ENCODE measurements around the gene CASR. TPM values are rescaled to one million over a fixed set of nuclear protein-coding genes. Genes with fewer than 3 reads are reported as not detected.
"Not testable (repeated sequence)": the region's sequence is repeated elsewhere in the genome, so short reads cannot be mapped to it uniquely, and the experiment has no call there.

The CASR gene
- total RNA-seq, 1 experiment from 2014 or later = not detected

- H3K9me2 ChIP-seq (replicated peaks; ENCODE audit: insufficient read depth, low read length) = no peaks in the 10 kb centered on the region
- no peak overlapping the region for H3K4me2 ChIP-seq (ENCODE audit: low read depth, low read length, poor library complexity, severe bottlenecking)
- H2AFZ ChIP-seq (ENCODE audit: low read length) = no peak overlapping the region
- no peak overlapping the region for H3K9ac ChIP-seq (ENCODE audit: low read length)
- H3K79me2 ChIP-seq (ENCODE audit: low read length) = no peaks in the 10 kb centered on the region
- DNase-seq = peak; percentile 29
- H3K36me3 ChIP-seq (ENCODE audit: insufficient read depth, low read length) = no peaks in the 10 kb centered on the region
- H4K20me1 ChIP-seq (ENCODE audit: insufficient read depth, low read depth, low read length) = no peaks in the 10 kb centered on the region
- H3K4me1 ChIP-seq (ENCODE audit: low read length) = no peaks in the 10 kb centered on the region
- H3K27ac ChIP-seq (ENCODE audit: low read length) = no peak overlapping the region
- H3K9me3 ChIP-seq (ENCODE audit: low read length) = no peaks in the 10 kb centered on the region; the same call in 1 of the 2 replicates
- H3K4me3 ChIP-seq (ENCODE audit: low read length) = no peak overlapping the region
- H3K27me3 ChIP-seq (ENCODE audit: low read length) = no peaks in the 10 kb centered on the region
Observed at GRCh38 chr3:122169911-122170310, 13.6 kb upstream of the CASR start.

GRCh38 chr3:122171361-122171760, 12.1 kb upstream of the CASR start:
- not testable (repeated sequence) for H3K9me2 ChIP-seq (replicated peaks; ENCODE audit: insufficient read depth, low read length); H3K27ac ChIP-seq (ENCODE audit: low read length); DNase-seq; H2AFZ ChIP-seq (ENCODE audit: low read length); H3K4me3 ChIP-seq (ENCODE audit: low read length); H3K4me2 ChIP-seq (ENCODE audit: low read depth, low read length, poor library complexity, severe bottlenecking); H3K79me2 ChIP-seq (ENCODE audit: low read length); H3K4me1 ChIP-seq (ENCODE audit: low read length); H3K9ac ChIP-seq (ENCODE audit: low read length); H3K36me3 ChIP-seq (ENCODE audit: insufficient read depth, low read length); H3K9me3 ChIP-seq (ENCODE audit: low read length); H4K20me1 ChIP-seq (ENCODE audit: insufficient read depth, low read depth, low read length); H3K27me3 ChIP-seq (ENCODE audit: low read length)

GRCh38 chr3:122178711-122179110, 4.8 kb upstream of the CASR start:
- no peak overlapping the region for H3K9ac ChIP-seq (ENCODE audit: low read length)
- DNase-seq = no peak
- no peaks in the 10 kb centered on the region for H3K9me3 ChIP-seq (ENCODE audit: low read length)
- H3K4me3 ChIP-seq (ENCODE audit: low read length) = no peak overlapping the region
- no peaks in the 10 kb centered on the region for H3K36me3 ChIP-seq (ENCODE audit: insufficient read depth, low read length)
- H3K4me2 ChIP-seq (ENCODE audit: low read depth, low read length, poor library complexity, severe bottlenecking) = no peak overlapping the region
- no peaks in the 10 kb centered on the region for H3K4me1 ChIP-seq (ENCODE audit: low read length)
- no peaks in the 10 kb centered on the region for H4K20me1 ChIP-seq (ENCODE audit: insufficient read depth, low read depth, low read length)
- H3K79me2 ChIP-seq (ENCODE audit: low read length) = no peaks in the 10 kb centered on the region
- no peak overlapping the region for H2AFZ ChIP-seq (ENCODE audit: low read length)
- no peak overlapping the region for H3K27ac ChIP-seq (ENCODE audit: low read length)
- no peaks in the 10 kb centered on the region for H3K9me2 ChIP-seq (replicated peaks; ENCODE audit: insufficient read depth, low read length)
- no peaks in the 10 kb centered on the region for H3K27me3 ChIP-seq (ENCODE audit: low read length)

- Histone ChIP-seq H3K9ac (ENCODE audit: low read length) (no peak overlapping the region), H3K9me2 (replicated peaks; ENCODE audit: insufficient read depth, low read length) (no peaks in the 10 kb centered on the region), H3K4me3 (ENCODE audit: low read length) (no peak overlapping the region), H3K27me3 (ENCODE audit: low read length) (no peaks in the 10 kb centered on the region), H4K20me1 (ENCODE audit: insufficient read depth, low read depth, low read length) (no peaks in the 10 kb centered on the region), H3K4me2 (ENCODE audit: low read depth, low read length, poor library complexity, severe bottlenecking) (no peak overlapping the region), H3K9me3 (ENCODE audit: low read length) (no peaks in the 10 kb centered on the region), H3K27ac (ENCODE audit: low read length) (no peak overlapping the region), H2AFZ (ENCODE audit: low read length) (no peak overlapping the region), H3K36me3 (ENCODE audit: insufficient read depth, low read length) (no peaks in the 10 kb centered on the region), H3K4me1 (ENCODE audit: low read length) (no peaks in the 10 kb centered on the region), H3K79me2 (ENCODE audit: low read length) (no peaks in the 10 kb centered on the region)
- no peak for DNase-seq
Observed at GRCh38 chr3:122183893-122184590, 574 bp downstream of the CASR start.

- H3K9me2 ChIP-seq (replicated peaks; ENCODE audit: insufficient read depth, low read length) = no peaks in the 10 kb centered on the region
- no peak overlapping the region for H3K9ac ChIP-seq (ENCODE audit: low read length)
- H3K27ac ChIP-seq (ENCODE audit: low read length) = no peak overlapping the region
- H3K36me3 ChIP-seq (ENCODE audit: insufficient read depth, low read length) = no peaks in the 10 kb centered on the region
- H3K9me3 ChIP-seq (ENCODE audit: low read length) = no peaks in the 10 kb centered on the region
- no peak overlapping the region for H3K4me2 ChIP-seq (ENCODE audit: low read depth, low read length, poor library complexity, severe bottlenecking)
- H4K20me1 ChIP-seq (ENCODE audit: insufficient read depth, low read depth, low read length) = no peaks in the 10 kb centered on the region
- H3K4me1 ChIP-seq (ENCODE audit: low read length) = no peaks in the 10 kb centered on the region
- H3K27me3 ChIP-seq (ENCODE audit: low read length) = no peaks in the 10 kb centered on the region
- no peaks in the 10 kb centered on the region for H3K79me2 ChIP-seq (ENCODE audit: low read length)
- no peak overlapping the region for H3K4me3 ChIP-seq (ENCODE audit: low read length)
- DNase-seq = no peak
- H2AFZ ChIP-seq (ENCODE audit: low read length) = no peak overlapping the region
Observed at GRCh38 chr3:122184591-122184929, 1.1 kb downstream of the CASR start.

- Histone ChIP-seq H3K9me3 (ENCODE audit: low read length) (no peaks in the 10 kb centered on the region), H3K4me3 (ENCODE audit: low read length) (no peak overlapping the region), H2AFZ (ENCODE audit: low read length) (no peak overlapping the region), H3K27ac (ENCODE audit: low read length) (no peak overlapping the region), H3K36me3 (ENCODE audit: insufficient read depth, low read length) (no peaks in the 10 kb centered on the region), H3K9ac (ENCODE audit: low read length) (no peak overlapping the region), H3K27me3 (ENCODE audit: low read length) (no peaks in the 10 kb centered on the region), H3K9me2 (replicated peaks; ENCODE audit: insufficient read depth, low read length) (no peaks in the 10 kb centered on the region), H3K4me1 (ENCODE audit: low read length) (no peaks in the 10 kb centered on the region), H4K20me1 (ENCODE audit: insufficient read depth, low read depth, low read length) (no peaks in the 10 kb centered on the region), H3K4me2 (ENCODE audit: low read depth, low read length, poor library complexity, severe bottlenecking) (no peak overlapping the region), H3K79me2 (ENCODE audit: low read length) (no peaks in the 10 kb centered on the region)
- no peak for DNase-seq
Observed at GRCh38 chr3:122186372-122186771, 2.9 kb downstream of the CASR start.

- Histone ChIP-seq H3K9me2 (replicated peaks; ENCODE audit: insufficient read depth, low read length) (no peaks in the 10 kb centered on the region), H3K4me3 (ENCODE audit: low read length) (no peak overlapping the region), H3K79me2 (ENCODE audit: low read length) (no peaks in the 10 kb centered on the region), H3K4me1 (ENCODE audit: low read length) (no peaks in the 10 kb centered on the region), H3K4me2 (ENCODE audit: low read depth, low read length, poor library complexity, severe bottlenecking) (no peak overlapping the region), H2AFZ (ENCODE audit: low read length) (no peak overlapping the region), H3K9ac (ENCODE audit: low read length) (no peak overlapping the region), H3K36me3 (ENCODE audit: insufficient read depth, low read length) (no peaks in the 10 kb centered on the region), H3K27me3 (ENCODE audit: low read length) (no peaks in the 10 kb centered on the region), H3K9me3 (ENCODE audit: low read length) (no peaks in the 10 kb centered on the region), H4K20me1 (ENCODE audit: insufficient read depth, low read depth, low read length) (no peaks in the 10 kb centered on the region), H3K27ac (ENCODE audit: low read length) (no peak overlapping the region)
- DNase-seq = no peak
Observed at GRCh38 chr3:122188737-122189136, 5.3 kb downstream of the CASR start.

- H3K27ac ChIP-seq (ENCODE audit: low read length) = no peak overlapping the region
- no peak overlapping the region for H3K4me3 ChIP-seq (ENCODE audit: low read length)
- H4K20me1 ChIP-seq (ENCODE audit: insufficient read depth, low read depth, low read length) = no peaks in the 10 kb centered on the region
- H3K4me2 ChIP-seq (ENCODE audit: low read depth, low read length, poor library complexity, severe bottlenecking) = no peak overlapping the region
- no peaks in the 10 kb centered on the region for H3K9me2 ChIP-seq (replicated peaks; ENCODE audit: insufficient read depth, low read length)
- H2AFZ ChIP-seq (ENCODE audit: low read length) = no peak overlapping the region
- no peaks in the 10 kb centered on the region for H3K79me2 ChIP-seq (ENCODE audit: low read length)
- no peak for DNase-seq
- H3K36me3 ChIP-seq (ENCODE audit: insufficient read depth, low read length) = no peaks in the 10 kb centered on the region
- no peaks in the 10 kb centered on the region for H3K4me1 ChIP-seq (ENCODE audit: low read length)
- no peaks in the 10 kb centered on the region for H3K9me3 ChIP-seq (ENCODE audit: low read length)
- H3K9ac ChIP-seq (ENCODE audit: low read length) = no peak overlapping the region
- H3K27me3 ChIP-seq (ENCODE audit: low read length) = no peaks in the 10 kb centered on the region
Observed at GRCh38 chr3:122189357-122189756, 5.9 kb downstream of the CASR start.

- Histone ChIP-seq H3K4me3 (ENCODE audit: low read length) (no peak overlapping the region), H4K20me1 (ENCODE audit: insufficient read depth, low read depth, low read length) (no peaks in the 10 kb centered on the region), H3K4me1 (ENCODE audit: low read length) (no peaks in the 10 kb centered on the region), H2AFZ (ENCODE audit: low read length) (no peak overlapping the region), H3K79me2 (ENCODE audit: low read length) (no peaks in the 10 kb centered on the region), H3K36me3 (ENCODE audit: insufficient read depth, low read length) (no peaks in the 10 kb centered on the region), H3K27me3 (ENCODE audit: low read length) (no peaks in the 10 kb centered on the region), H3K9ac (ENCODE audit: low read length) (no peak overlapping the region), H3K4me2 (ENCODE audit: low read depth, low read length, poor library complexity, severe bottlenecking) (no peak overlapping the region), H3K9me3 (ENCODE audit: low read length) (no peaks in the 10 kb centered on the region), H3K9me2 (replicated peaks; ENCODE audit: insufficient read depth, low read length) (no peaks in the 10 kb centered on the region), H3K27ac (ENCODE audit: low read length) (no peak overlapping the region)
- no peak for DNase-seq
Observed at GRCh38 chr3:122190525-122190924, 7.1 kb downstream of the CASR start.
